ENCODE data around the gene FMR1.

- TF ChIP-seq CTCF (IDR thresholded peaks at IDR 0.05), result no peak
- no peak for TF ChIP-seq REST (IDR thresholded peaks at IDR 0.05)
- TF ChIP-seq CBX8 (IDR thresholded peaks at IDR 0.05), result no peak
Measured at GRCh38 chrX:147950352-147950751, 38.6 kb downstream of the FMR1 start.

Data from A549 (cell line).